T-cell (primary cell): Measurements from ENCODE around the gene GIGYF1. TPM values are rescaled to one million over a fixed set of nuclear protein-coding genes. Genes with fewer than 3 reads are reported as not detected.
"Not testable (repeated sequence)": the region's sequence is repeated elsewhere in the genome, so short reads cannot be mapped to it uniquely, and the experiment has no call there.

Source experiments
- ATAC-seq, 4 experiments: fragments of 200-7000 bp in 3 of 4; fragments of 150-1000 bp in 1 of 4; cut with Tn5 transposase; replicated peaks in 1 of 4; 1 replicate in 3 of 4; 2 replicates in 1 of 4; pipeline ENCODE4 v1.10.0; 2021; ENCODE audit warnings: moderate library complexity in 3 of 4, mild to moderate bottlenecking in 2 of 4, moderate number of reproducible peaks in 1 of 4
- CTCF ChIA-PET, 2 donors: fragments of 300-600 bp; sonication (Branson Sonifier 250); formaldehyde crosslinking; loops; one replicate each; lab custom pipeline; 2022; ENCODE audit warnings: antibody characterized with exemption in 2 of 2; lab: Charles Lee
- POLR2A ChIA-PET, 2 donors: fragments of 300-600 bp; sonication (Branson Sonifier 250); formaldehyde crosslinking; loops; one replicate each; lab custom pipeline; 2022; ENCODE audit warnings: antibody characterized with exemption in 2 of 2; lab: Charles Lee
- DNase-seq, 35 experiments: peaks; one replicate each; pipeline versions ENCODE4 v3.0.0 to v3.0.0-alpha.2; 2013 to 2023
- H3K27ac ChIP-seq: one replicate; pipeline ENCODE4 v1.5.1; 2013; ENCODE audit warnings: low read length
- H3K27me3 ChIP-seq, 2 experiments: replicated peaks in 1 of 2; 1 replicate in 1 of 2; 2 replicates in 1 of 2; pipeline versions ENCODE4 v1.6.1 to v1.7.0; 2013; ENCODE audit warnings: low read length in 1 of 2, mixed read lengths in 1 of 2; ENCODE audit not compliant: control insufficient read depth in 2 of 2, insufficient read depth in 2 of 2; ENCODE audit errors: extremely low read depth in 1 of 2
- H3K36me3 ChIP-seq, 2 donors: 1 replicate in 1 of 2; 2 replicates in 1 of 2; pipeline versions ENCODE4 v1.6.1 to v1.7.0; 2013; ENCODE audit warnings: low read length in 1 of 2; ENCODE audit not compliant: control insufficient read depth in 2 of 2, insufficient read depth in 1 of 2; ENCODE audit errors: extremely low read depth in 1 of 2
- H3K4me1 ChIP-seq, 2 experiments: 1 replicate in 1 of 2; 2 replicates in 1 of 2; pipeline versions ENCODE4 v1.6.1 to v1.7.0; 2013; ENCODE audit warnings: low read length in 2 of 2, mixed read lengths in 1 of 2; ENCODE audit not compliant: insufficient read depth in 2 of 2, control insufficient read depth in 1 of 2; ENCODE audit errors: extremely low read depth in 1 of 2
- H3K4me3 ChIP-seq, 2 donors: 1 replicate in 1 of 2; 2 replicates in 1 of 2; pipeline versions ENCODE4 v1.5.1 to v1.7.0; 2013; ENCODE audit warnings: mild to moderate bottlenecking in 2 of 2, low read length in 1 of 2, moderate library complexity in 1 of 2; ENCODE audit not compliant: control insufficient read depth in 1 of 2; ENCODE audit errors: extremely low read depth in 1 of 2
- H3K9me3 ChIP-seq: 2 replicates; pipeline ENCODE4 v1.7.0; 2013
- H3K27ac Mint-ChIP-seq, 2 donors: one replicate each; pipeline ENCODE4 v1.8.0; 2020 to 2021; ENCODE audit warnings: mild to moderate bottlenecking in 2 of 2, mixed read lengths in 2 of 2
- H3K27me3 Mint-ChIP-seq, 2 donors: one replicate each; pipeline ENCODE4 v1.8.0; 2021 to 2022; ENCODE audit warnings: mixed read lengths in 2 of 2
- H3K36me3 Mint-ChIP-seq: one replicate; pipeline ENCODE4 v1.8.0; 2021; ENCODE audit warnings: mixed read lengths
- H3K4me1 Mint-ChIP-seq, 3 donors: one replicate each; pipeline ENCODE4 v1.8.0; 2020 to 2022; ENCODE audit warnings: mixed read lengths in 3 of 3, mild to moderate bottlenecking in 1 of 3
- H3K4me3 Mint-ChIP-seq, 3 donors: one replicate each; pipeline ENCODE4 v1.8.0; 2020 to 2022; ENCODE audit warnings: mild to moderate bottlenecking in 3 of 3, mixed read lengths in 3 of 3, moderate library complexity in 3 of 3
- H3K9me3 Mint-ChIP-seq, 3 donors: one replicate each; pipeline ENCODE4 v1.8.0; 2020 to 2022; ENCODE audit warnings: mixed read lengths in 3 of 3
- WGBS: methylation state at CpG from one replicate; pipeline ENCODE4 v1.1.5; 2013; ENCODE audit warnings: missing lambda C conversion rate; ENCODE audit not compliant: insufficient coverage; 5-methylcytosine and 5-hydroxymethylcytosine counted together
- total RNA-seq, 35 experiments: library from RNA in 6 of 35; stranded (reverse) in 6 of 35; fragments of 120-200 nt in 1 of 35; gene quantifications; one replicate each; pipeline versions ENCODE4 v1.2.1 to v1.2.4 and lab custom pipeline; 2013 to 2026

GIGYF1 gene
- total RNA-seq, 5 donors from 2014 or later (not counting 1 experiment from before 2014, with no cell fraction given): 87.7 to 161 (median 124) TPM

GRCh38 chr7:100717073-100717472 lies 23.0 kb upstream of the GIGYF1 start:
- 100% methylated on average over 2 of the region's 2 CpGs for WGBS

GRCh38 chr7:100714725-100715124 lies 20.7 kb upstream of the GIGYF1 start:
- H3K27me3 Mint-ChIP-seq: peaks cover 13% of the 10 kb centered on the region in 2 donors
- H3K9me3 Mint-ChIP-seq: peaks cover 0 to 11% (median 8%) of the 10 kb centered on the region in 3 donors

More at GRCh38 chr7:100717073-100717472, 23.0 kb upstream of the GIGYF1 start:
- not testable (repeated sequence) for H3K4me1 ChIP-seq, H3K4me1 Mint-ChIP-seq, H3K4me3 Mint-ChIP-seq, H3K27ac Mint-ChIP-seq, H3K36me3 ChIP-seq, DNase-seq, ATAC-seq, H3K4me3 ChIP-seq, H3K27ac ChIP-seq, H3K36me3 Mint-ChIP-seq, H3K9me3 ChIP-seq
- POLR2A ChIA-PET: interaction anchor here in 1 of 2 donors (0.5 kb wide), 1 partner anchor 692 kb away, joined by 3 read pairs; no protein-coding TSS in a partner anchor
- H3K27me3 Mint-ChIP-seq: peaks cover 26 to 31% of the 10 kb centered on the region in 2 donors
- peaks cover 0 to 11% (median 8%) of the 10 kb centered on the region in 3 donors for H3K9me3 Mint-ChIP-seq
- peaks cover 2 to 45% of the 10 kb centered on the region in 2 experiments for H3K27me3 ChIP-seq
- CTCF ChIA-PET: interaction anchor here in 1 of 2 donors (0.8 kb wide), 1 partner anchor 11 kb away, joined by 5 read pairs; the partner anchor contains the start of gene POP7

GRCh38 chr7:100711369-100711768 lies 17.3 kb upstream of the GIGYF1 start:
- Histone ChIP-seq H3K4me1 (peaks cover 4 to 11% of the 10 kb centered on the region in 2 experiments), H3K27me3 (peaks cover 2 to 7% of the 10 kb centered on the region in 2 experiments), H3K9me3 (no peaks in the 10 kb centered on the region), H3K36me3 (peaks cover 0 to 8% of the 10 kb centered on the region in 2 donors), H3K27ac (no peak overlapping the region), H3K4me3 (no peak overlapping the region)
- Mint-ChIP-seq H3K36me3 (no peaks in the 10 kb centered on the region), H3K9me3 (no peaks in the 10 kb centered on the region), H3K4me3 (no peak overlapping the region), H3K27me3 (peaks cover 0 to 4% of the 10 kb centered on the region in 2 donors), H3K27ac (no peak overlapping the region), H3K4me1 (peaks cover 11 to 13% (median 13%) of the 10 kb centered on the region in 3 donors)
- 98% methylated on average over 9 of the region's 11 CpGs for WGBS
- POLR2A ChIA-PET: interaction anchor here in 1 of 2 donors (0.5 kb wide), 1 partner anchor 1755 kb away, joined by 4 read pairs; no protein-coding TSS in a partner anchor
- CTCF ChIA-PET: no interaction called here
- no peak for ATAC-seq
- no peak for DNase-seq

More at GRCh38 chr7:100714725-100715124, 20.7 kb upstream of the GIGYF1 start:
- H3K27ac Mint-ChIP-seq: no peak overlapping the region
- Histone ChIP-seq H3K4me3 (no peak overlapping the region), H3K4me1 (no peaks in the 10 kb centered on the region), H3K27ac (no peak overlapping the region), H3K27me3 (peaks cover 2 to 23% of the 10 kb centered on the region in 2 experiments), H3K9me3 (no peaks in the 10 kb centered on the region), H3K36me3 (no peaks in the 10 kb centered on the region)
- no peak overlapping the region for H3K4me3 Mint-ChIP-seq
- ChIA-PET CTCF (no interaction called here), POLR2A (no interaction called here)
- WGBS: 91% methylated on average over 4 of the region's 8 CpGs
- peaks cover 4% of the 10 kb centered on the region for H3K36me3 Mint-ChIP-seq
- H3K4me1 Mint-ChIP-seq: no peaks in the 10 kb centered on the region
- DNase-seq: no peak
- ATAC-seq: no peak

- peaks cover 14 to 19% (median 19%) of the 10 kb centered on the region in 3 donors for H3K4me1 Mint-ChIP-seq
- H3K36me3 ChIP-seq: peaks cover 0 to 8% of the 10 kb centered on the region in 2 donors
- no peaks in the 10 kb centered on the region for H3K36me3 Mint-ChIP-seq
- H3K4me3 Mint-ChIP-seq: no peak overlapping the region
- ATAC-seq: no peak
- H3K9me3 Mint-ChIP-seq: no peaks in the 10 kb centered on the region
- WGBS: 93% methylated on average over 3 of the region's 4 CpGs
- POLR2A ChIA-PET: interaction anchor here in 1 of 2 donors (0.6 kb wide), 1 partner anchor 272 kb away, joined by 5 read pairs; no protein-coding TSS in a partner anchor
- H3K27me3 Mint-ChIP-seq: peaks cover 0 to 3% of the 10 kb centered on the region in 2 donors
- peaks cover 4 to 16% of the 10 kb centered on the region in 2 experiments for H3K4me1 ChIP-seq
- no peak overlapping the region for H3K4me3 ChIP-seq
- peaks cover 0 to 3% of the 10 kb centered on the region in 2 experiments for H3K27me3 ChIP-seq
- H3K27ac ChIP-seq: no peak overlapping the region
- no peaks in the 10 kb centered on the region for H3K9me3 ChIP-seq
- DNase-seq: no peak
- CTCF ChIA-PET: no interaction called here
- H3K27ac Mint-ChIP-seq: no peak overlapping the region
These were observed 16.4 kb upstream of the GIGYF1 start for GRCh38 chr7:100710452-100710851.

GRCh38 chr7:100708395-100708794 lies 14.3 kb upstream of the GIGYF1 start:
- peaks cover 5 to 25% of the 10 kb centered on the region in 2 experiments for H3K4me1 ChIP-seq
- POLR2A ChIA-PET: interaction anchor here in 1 of 2 donors (0.7 kb wide), 1 partner anchor 160 kb away, joined by 11 read pairs; no protein-coding TSS in a partner anchor
- Mint-ChIP-seq H3K9me3 (no peaks in the 10 kb centered on the region), H3K36me3 (no peaks in the 10 kb centered on the region), H3K4me1 (peaks cover 14 to 19% (median 19%) of the 10 kb centered on the region in 3 donors), H3K4me3 (peak overlapping the region in 1 of 3 donors; percentile 28), H3K27me3 (no peaks in the 10 kb centered on the region), H3K27ac (no peak overlapping the region)
- CTCF ChIA-PET: interaction anchor here (0.5 to 0.7 kb wide), 4 partner anchors 59 to 495 kb away, joined by 3 to 10 read pairs (median 6); no protein-coding TSS in a partner anchor
- 78% methylated on average over 3 of the region's 6 CpGs for WGBS
- H3K4me3 ChIP-seq: no peak overlapping the region
- no peaks in the 10 kb centered on the region for H3K9me3 ChIP-seq
- no peak overlapping the region for H3K27ac ChIP-seq
- DNase-seq (no peak), ATAC-seq (no peak)
- no peaks in the 10 kb centered on the region for H3K27me3 ChIP-seq
- H3K36me3 ChIP-seq: peaks cover 0 to 8% of the 10 kb centered on the region in 2 donors

GRCh38 chr7:100706672-100707311 lies 12.7 kb upstream of the GIGYF1 start:
- Histone ChIP-seq H3K9me3 (no peaks in the 10 kb centered on the region), H3K4me1 (peaks cover 5 to 25% of the 10 kb centered on the region in 2 experiments), H3K36me3 (peaks cover 0 to 8% of the 10 kb centered on the region in 2 donors), H3K27ac (peak overlapping the region; percentile 83), H3K27me3 (no peaks in the 10 kb centered on the region), H3K4me3 (peak overlapping the region; percentile 87 to 100)
- H3K36me3 Mint-ChIP-seq: no peaks in the 10 kb centered on the region
- H3K4me3 Mint-ChIP-seq: peak overlapping the region; percentile 88 to 95 (median 92)
- no peak for DNase-seq
- peak overlapping the region; percentile 90 to 94 for H3K27ac Mint-ChIP-seq
- POLR2A ChIA-PET: interaction anchor here in 1 of 2 donors (0.6 kb wide), 1 partner anchor 95 kb away, joined by 3 read pairs; the partner anchor contains the start of gene MOSPD3
- WGBS: 58% methylated on average over 25 of the region's 34 CpGs
- H3K9me3 Mint-ChIP-seq: no peaks in the 10 kb centered on the region
- no peak for ATAC-seq
- CTCF ChIA-PET: interaction anchor here in 1 of 2 donors (1.7 kb wide), 1 partner anchor 94 kb away, joined by 13 read pairs; the partner anchor contains the start of gene MOSPD3
- H3K4me1 Mint-ChIP-seq: peaks cover 14 to 19% (median 19%) of the 10 kb centered on the region in 3 donors
- H3K27me3 Mint-ChIP-seq: no peaks in the 10 kb centered on the region
